IMR-90 (cell line): ENCODE data around the gene ARSB. TPM values are rescaled to one million over a fixed set of nuclear protein-coding genes. Genes with fewer than 3 reads are reported as not detected.

Source experiments
- ATAC-seq: fragments of 200-7000 bp; cut with Tn5 transposase; 2 replicates; pipeline ENCODE4 v1.9.1; 2020; ENCODE audit warnings: low read depth, mild to moderate bottlenecking, moderate library complexity
- BruUV-seq: library from RNA; stranded (reverse); fragments of 400-500 nt; replicated peaks from 2 replicates; lab custom pipeline; 2021; lab: Mats Ljungman, UMichigan
- CTCF ChIA-PET: fragments of 300-600 bp; formaldehyde crosslinking; extraction: SDS; loops from one replicate; lab custom pipeline; 2021; ENCODE audit warnings: antibody characterized with exemption; lab: Yijun Ruan, JAX
- POLR2A ChIA-PET: fragments of 300-600 bp; sonication (Branson Sonifier 250); formaldehyde crosslinking; loops from one replicate; lab custom pipeline; 2022; ENCODE audit warnings: antibody characterized with exemption; ENCODE audit not compliant: unreplicated experiment; lab: Charles Lee
- DNase-seq: peaks from one replicate; pipeline ENCODE4 v3.0.0; 2013
- H2AFZ ChIP-seq: replicated peaks from 2 replicates; pipeline ENCODE3; 2013; ENCODE audit warnings: low read length, mild to moderate bottlenecking; ENCODE audit not compliant: poor library complexity
- H2AK5ac ChIP-seq: 2 replicates; pipeline ENCODE4 v1.6.1; 2013; ENCODE audit warnings: low read depth, low read length, inconsistent platforms
- H2AK9ac ChIP-seq: replicated peaks from 2 replicates; pipeline ENCODE3; 2013; ENCODE audit warnings: mild to moderate bottlenecking, low read depth, low read length, moderate library complexity; ENCODE audit not compliant: poor library complexity
- H2BK120ac ChIP-seq: 2 replicates; pipeline ENCODE4 v1.6.1; 2013; ENCODE audit warnings: low read depth, low read length, inconsistent platforms
- H2BK15ac ChIP-seq: 3 replicates; pipeline ENCODE4 v1.6.1; 2013; ENCODE audit warnings: low read depth, low read length, inconsistent platforms
- H2BK20ac ChIP-seq: 2 replicates; pipeline ENCODE4 v1.6.1; 2013; ENCODE audit warnings: low read depth, mild to moderate bottlenecking, inconsistent platforms, low read length, moderate library complexity
- H2BK5ac ChIP-seq: 2 replicates; pipeline ENCODE4 v1.6.1; 2013; ENCODE audit warnings: mild to moderate bottlenecking, low read depth, low read length, inconsistent platforms; ENCODE audit not compliant: poor library complexity, severe bottlenecking
- H3K14ac ChIP-seq: replicated peaks from 2 replicates; pipeline ENCODE4 v1.6.1; 2013; ENCODE audit warnings: low read depth, low read length, inconsistent platforms
- H3K18ac ChIP-seq: 2 replicates; pipeline ENCODE4 v1.6.1; 2013; ENCODE audit warnings: low read depth, low read length, control low read depth
- H3K23ac ChIP-seq: 2 replicates; pipeline ENCODE4 v1.6.1; 2013; ENCODE audit warnings: low read depth, low read length, inconsistent platforms
- H3K27ac ChIP-seq: 2 replicates; pipeline ENCODE4 v1.5.1; 2013; ENCODE audit warnings: mild to moderate bottlenecking, control low read depth, low read length; ENCODE audit not compliant: insufficient read depth
- H3K27me3 ChIP-seq: 2 replicates; pipeline ENCODE4 v1.6.1; 2013; ENCODE audit warnings: low read length; ENCODE audit not compliant: control insufficient read depth, insufficient read depth
- H3K36me3 ChIP-seq: 2 replicates; pipeline ENCODE4 v1.6.1; 2013; ENCODE audit warnings: low read length, mixed read lengths; ENCODE audit not compliant: control insufficient read depth, insufficient read depth
- H3K4ac ChIP-seq: 2 replicates; pipeline ENCODE4 v1.6.1; 2013; ENCODE audit warnings: low read depth, low read length, inconsistent platforms
- H3K4me1 ChIP-seq: 2 replicates; pipeline ENCODE4 v1.6.1; 2013; ENCODE audit warnings: low read length, mixed read lengths; ENCODE audit not compliant: control insufficient read depth, insufficient read depth
- H3K4me2 ChIP-seq: 2 replicates; pipeline ENCODE4 v1.6.1; 2013; ENCODE audit warnings: low read depth, mild to moderate bottlenecking, control low read depth, low read length, moderate library complexity
- H3K4me3 ChIP-seq: 2 replicates; pipeline ENCODE4 v1.5.1; 2013; ENCODE audit warnings: low read depth, mild to moderate bottlenecking, control low read depth, low read length, moderate library complexity; ENCODE audit not compliant: insufficient read depth
- H3K56ac ChIP-seq: 2 replicates; pipeline ENCODE4 v1.6.1; 2013; ENCODE audit warnings: low read length, inconsistent platforms; ENCODE audit not compliant: insufficient read depth; ENCODE audit errors: extremely low read depth
- H3K79me1 ChIP-seq, 2 experiments: 2 replicates each; pipeline ENCODE4 v1.6.1; 2013; ENCODE audit warnings: low read length in 2 of 2, inconsistent platforms in 1 of 2, low read depth in 1 of 2
- H3K9ac ChIP-seq: 2 replicates; pipeline ENCODE4 v1.6.1; 2013; ENCODE audit warnings: low read depth, low read length, control low read depth
- H3K9me1 ChIP-seq: 2 replicates; pipeline ENCODE4 v1.6.1; 2013; ENCODE audit warnings: low read length, inconsistent platforms; ENCODE audit not compliant: insufficient read depth
- H3K9me3 ChIP-seq: 2 replicates; pipeline ENCODE4 v1.6.1; 2013; ENCODE audit warnings: low read length; ENCODE audit not compliant: control insufficient read depth, insufficient read depth
- H4K20me1 ChIP-seq: 2 replicates; pipeline ENCODE4 v1.6.1; 2013; ENCODE audit warnings: low read length, inconsistent platforms; ENCODE audit not compliant: insufficient read depth
- H4K5ac ChIP-seq: 2 replicates; pipeline ENCODE4 v1.6.1; 2013; ENCODE audit warnings: mild to moderate bottlenecking, low read depth, low read length, control low read depth
- H4K8ac ChIP-seq, 2 experiments: 2 replicates each; pipeline ENCODE4 v1.6.1; 2013; ENCODE audit warnings: low read depth in 2 of 2, low read length in 2 of 2, control low read depth in 1 of 2, inconsistent platforms in 1 of 2
- H4K91ac ChIP-seq: 2 replicates; pipeline ENCODE4 v1.6.1; 2013; ENCODE audit warnings: low read depth, low read length, inconsistent platforms; ENCODE audit not compliant: insufficient read depth
- NFE2L2 ChIP-seq: fragments of 150-350 bp; IDR thresholded peaks from 2 replicates; pipeline ENCODE4 v1.6.1; 2016; ENCODE audit warnings: low read depth, mild to moderate bottlenecking, low read length
- WGBS, 2 experiments: methylation state at CpG; one replicate each; pipeline versions ENCODE4 v1.1.5 to v1.1.7; 2013; ENCODE audit warnings: missing lambda C conversion rate in 2 of 2; ENCODE audit not compliant: insufficient read length in 1 of 2; ENCODE audit errors: extremely low coverage in 2 of 2; 5-methylcytosine and 5-hydroxymethylcytosine counted together
- dilution Hi-C: fragments of 300-500 bp; cut with HindIII; formaldehyde crosslinking; loops from one replicate; pipeline ENCODE4 v1.14.3; 2018; ENCODE audit warnings: low sequenced_read_pairs; ENCODE audit not compliant: unreplicated experiment
- in situ Hi-C: fragments of 300-500 bp; cut with MboI; formaldehyde crosslinking; loops from 3 replicates; pipeline ENCODE4 v1.14.3; 2019; ENCODE audit warnings: low sequenced_read_pairs, inconsistent platforms, mixed read lengths
- intact Hi-C: fragments of 100-400 bp; cut with micrococcal nuclease; formaldehyde crosslinking; loops from 2 replicates; pipeline ENCODE4 v1.10.0; 2022
- polyA plus RNA-seq, 3 experiments: library from polyadenylated mRNA; depleted of rRNA; stranded (reverse); fragments of >200 nt; gene quantifications; 2 replicates each; pipeline ENCODE4 v1.2.3, GENCODE V29; 2012; ENCODE audit warnings: low replicate concordance in 1 of 3
- total RNA-seq: library from RNA; depleted of rRNA; stranded (reverse); fragments of >200 nt; gene quantifications from 2 replicates; pipeline ENCODE4 v1.2.3, GENCODE V29; 2012

The ARSB gene
- total and polyA plus RNA-seq, 2 of the 4 experiments (the other 2 are of a cell fraction), result 16.0 to 16.3 TPM

- Histone ChIP-seq H3K18ac (peak overlapping the region; percentile 50), H2BK120ac (peak overlapping the region; percentile 43; the same call in 1 of the 2 replicates), H3K23ac (0 out of 2 replicates have a peak overlapping the region, but pooled peaks have one; percentile 25), H3K14ac (0 out of 2 replicates have a peak overlapping the region, but pooled peaks have one; percentile 29), H3K4me3 (no peak overlapping the region), H3K4me2 (peak overlapping the region; percentile 80), H3K9me3 (no peaks in the 10 kb centered on the region), H4K8ac (peak overlapping the region in 1 of 2 experiments; percentile 47; a peak in 2 of 4 replicates), H2AK5ac (no peak overlapping the region), H3K9ac (peak overlapping the region; percentile 17; the same call in 1 of the 2 replicates), H3K9me1 (peaks cover 14% of the 10 kb centered on the region; the same call in 1 of the 2 replicates), H3K4ac (peak overlapping the region; percentile 26; the same call in 1 of the 2 replicates), H3K79me1 (peaks cover 17 to 26% of the 10 kb centered on the region in 2 experiments; a peak in 3 of 4 replicates), H2BK15ac (no peak overlapping the region), H3K4me1 (peaks cover 25% of the 10 kb centered on the region), H4K91ac (no peak overlapping the region), H4K5ac (no peak overlapping the region; the same call in 1 of the 2 replicates), H4K20me1 (no peaks in the 10 kb centered on the region), H3K56ac (no peak overlapping the region), H3K27me3 (no peaks in the 10 kb centered on the region), H3K27ac (peak overlapping the region; percentile 53; the same call in 1 of the 2 replicates), H3K36me3 (no peaks in the 10 kb centered on the region), H2AK9ac (no peak overlapping the region), H2BK5ac (no peak overlapping the region), H2AFZ (no peak overlapping the region), H2BK20ac (peak overlapping the region; percentile 13; the same call in 1 of the 2 replicates)
- dilution Hi-C loops, result no loop called here
- no CpG with 5 or more reads among the region's 7 CpGs for WGBS, 2 experiments
- ATAC-seq (peak; percentile 79), DNase-seq (peak; percentile 67)
- POLR2A ChIA-PET, result interaction anchor here (0.6 kb wide), 1 partner anchor 12 kb away, joined by 3 read pairs; no protein-coding TSS in a partner anchor
- in situ Hi-C loops, result loop anchor here (25.0 kb wide), 1 partner anchor 661 kb away; no protein-coding TSS in a partner anchor
- no TSS peak for BruUV-seq
- no peak for TF ChIP-seq NFE2L2
- CTCF ChIA-PET, result interaction anchor here (0.6 to 0.8 kb wide), 3 partner anchors 11 to 148 kb away, joined by 3 to 5 read pairs (median 4); no protein-coding TSS in a partner anchor
- intact Hi-C loops, result no loop called here
Observed at GRCh38 chr5:78972654-78973428, 12.3 kb downstream of the ARSB start.
